LNCAP (cell line): ENCODE measurements around the gene S100P.

Experiments
- TF ChIP-seq, protein P1 (sequence below): fragments of 450-650 bp; IDR thresholded peaks from 2 replicates; pipeline ENCODE4 v1.5.1; 2017; ENCODE audit warnings: mild to moderate bottlenecking

S100P gene

DNA sequence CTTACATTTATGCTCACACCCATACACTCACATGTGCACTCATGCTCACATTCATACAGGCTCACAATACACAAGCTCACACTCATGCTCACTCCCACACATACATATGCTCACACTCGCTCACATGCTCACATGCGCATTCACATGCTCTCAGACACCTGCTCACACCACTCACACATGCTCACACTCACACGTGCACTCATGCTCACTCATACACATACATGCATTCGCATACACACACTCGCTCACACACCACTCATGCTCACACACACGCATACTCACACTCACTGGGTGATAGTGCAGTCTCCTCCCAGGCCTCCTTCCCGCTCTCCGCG lies 28.4 kb upstream of the S100P start:
- TF ChIP-seq, protein P1, sequence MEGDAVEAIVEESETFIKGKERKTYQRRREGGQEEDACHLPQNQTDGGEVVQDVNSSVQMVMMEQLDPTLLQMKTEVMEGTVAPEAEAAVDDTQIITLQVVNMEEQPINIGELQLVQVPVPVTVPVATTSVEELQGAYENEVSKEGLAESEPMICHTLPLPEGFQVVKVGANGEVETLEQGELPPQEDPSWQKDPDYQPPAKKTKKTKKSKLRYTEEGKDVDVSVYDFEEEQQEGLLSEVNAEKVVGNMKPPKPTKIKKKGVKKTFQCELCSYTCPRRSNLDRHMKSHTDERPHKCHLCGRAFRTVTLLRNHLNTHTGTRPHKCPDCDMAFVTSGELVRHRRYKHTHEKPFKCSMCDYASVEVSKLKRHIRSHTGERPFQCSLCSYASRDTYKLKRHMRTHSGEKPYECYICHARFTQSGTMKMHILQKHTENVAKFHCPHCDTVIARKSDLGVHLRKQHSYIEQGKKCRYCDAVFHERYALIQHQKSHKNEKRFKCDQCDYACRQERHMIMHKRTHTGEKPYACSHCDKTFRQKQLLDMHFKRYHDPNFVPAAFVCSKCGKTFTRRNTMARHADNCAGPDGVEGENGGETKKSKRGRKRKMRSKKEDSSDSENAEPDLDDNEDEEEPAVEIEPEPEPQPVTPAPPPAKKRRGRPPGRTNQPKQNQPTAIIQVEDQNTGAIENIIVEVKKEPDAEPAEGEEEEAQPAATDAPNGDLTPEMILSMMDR, result no peak

DNA sequence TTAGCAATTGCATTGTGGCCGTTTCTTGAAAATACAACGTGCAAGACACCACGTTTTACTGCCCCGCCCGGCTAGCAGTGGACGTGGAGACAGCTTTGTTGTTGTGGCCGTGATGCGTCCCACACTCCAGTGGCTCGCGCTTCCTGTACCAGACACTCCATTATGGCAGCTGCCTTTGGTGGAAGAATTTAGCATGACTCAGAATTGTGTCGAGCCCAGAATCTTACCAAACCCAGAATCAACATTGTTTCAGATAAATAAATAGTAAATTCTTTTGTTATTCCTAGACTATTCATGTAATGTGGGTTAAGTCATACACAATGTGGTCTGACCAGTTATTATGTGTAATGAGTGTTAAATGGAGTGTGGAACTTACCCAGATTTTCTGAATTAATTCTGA lies 25.3 kb upstream of the S100P start:
- TF ChIP-seq, protein P1, result no peak

DNA sequence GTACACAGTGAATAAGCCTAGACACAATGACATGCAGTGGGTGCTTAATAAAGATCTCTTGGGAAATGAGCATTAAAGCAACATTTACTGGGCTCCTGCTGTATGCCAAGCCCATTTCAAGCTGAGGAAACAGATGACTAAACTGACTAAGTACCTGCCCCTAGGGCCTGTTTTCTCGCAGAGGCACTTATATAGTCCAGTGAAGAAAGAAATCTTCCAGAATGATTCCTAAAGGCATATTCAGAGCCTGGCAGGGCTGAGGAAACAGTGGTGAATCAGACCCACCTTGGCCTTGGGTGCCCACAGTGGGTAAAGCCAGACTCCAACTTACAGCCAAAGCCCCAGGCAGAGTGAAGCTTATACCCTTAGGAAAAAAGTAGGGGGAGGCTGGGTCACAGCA lies 22.0 kb upstream of the S100P start:
- TF ChIP-seq, protein P1, result no peak

DNA sequence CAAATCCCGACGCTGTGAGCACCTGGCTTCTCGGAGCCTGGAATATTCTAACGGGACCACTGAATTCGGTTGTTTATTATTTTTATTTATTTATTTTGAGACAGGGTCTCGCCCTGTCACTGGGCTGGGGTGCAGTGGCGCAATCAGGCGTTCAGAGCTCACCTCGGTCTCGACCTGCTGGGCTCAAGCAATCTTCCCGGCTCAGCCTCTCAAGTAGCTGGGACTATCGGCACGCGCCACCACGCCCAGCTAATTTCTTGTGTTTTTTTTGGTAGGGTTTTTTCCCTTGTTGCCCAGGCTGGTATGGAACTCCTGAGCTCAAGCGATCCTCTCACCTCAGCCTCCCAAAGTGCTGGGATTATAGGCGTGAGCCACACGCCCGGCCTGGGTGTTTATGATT lies 21.5 kb upstream of the S100P start:
- TF ChIP-seq, protein P1, result no peak

DNA sequence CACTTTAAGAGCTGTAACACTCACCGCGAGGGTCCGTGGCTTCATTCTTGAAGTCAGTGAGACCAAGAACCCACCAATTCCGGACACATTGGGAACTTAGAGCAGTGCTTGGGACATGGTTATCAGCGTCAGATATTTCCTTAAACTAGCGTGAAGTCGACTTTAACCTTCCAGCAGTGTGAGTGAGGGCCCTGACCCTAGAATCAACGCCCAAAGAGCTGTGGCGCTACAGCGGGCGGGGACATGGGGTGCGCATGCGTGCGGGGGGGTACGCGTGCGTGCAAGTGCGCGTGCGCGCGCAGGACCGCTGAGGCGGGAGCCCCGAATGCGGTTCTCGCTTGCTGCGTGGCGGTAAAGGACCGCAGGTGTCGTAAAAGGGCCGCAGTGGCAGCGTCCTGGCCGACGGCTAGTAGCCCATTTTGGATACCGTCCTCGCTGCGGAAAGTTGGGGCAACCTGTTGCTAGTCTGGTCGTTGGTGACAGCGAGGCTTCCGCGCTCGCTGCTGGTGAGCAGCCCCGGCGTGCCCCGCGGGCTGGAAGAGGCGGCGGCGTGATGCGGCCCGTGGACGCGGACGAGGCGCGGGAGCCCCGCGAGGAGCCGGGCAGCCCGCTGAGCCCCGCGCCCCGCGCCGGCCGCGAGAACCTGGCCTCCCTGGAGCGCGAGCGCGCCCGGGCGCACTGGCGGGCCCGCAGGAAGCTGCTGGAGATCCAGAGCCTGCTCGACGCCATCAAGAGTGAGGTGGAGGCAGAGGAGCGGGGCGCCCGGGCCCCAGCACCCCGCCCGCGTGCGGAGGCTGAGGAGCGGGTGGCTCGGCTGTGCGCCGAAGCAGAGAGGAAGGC lies 19.8 kb upstream of the S100P start:
- TF ChIP-seq, protein P1, result no peak

DNA sequence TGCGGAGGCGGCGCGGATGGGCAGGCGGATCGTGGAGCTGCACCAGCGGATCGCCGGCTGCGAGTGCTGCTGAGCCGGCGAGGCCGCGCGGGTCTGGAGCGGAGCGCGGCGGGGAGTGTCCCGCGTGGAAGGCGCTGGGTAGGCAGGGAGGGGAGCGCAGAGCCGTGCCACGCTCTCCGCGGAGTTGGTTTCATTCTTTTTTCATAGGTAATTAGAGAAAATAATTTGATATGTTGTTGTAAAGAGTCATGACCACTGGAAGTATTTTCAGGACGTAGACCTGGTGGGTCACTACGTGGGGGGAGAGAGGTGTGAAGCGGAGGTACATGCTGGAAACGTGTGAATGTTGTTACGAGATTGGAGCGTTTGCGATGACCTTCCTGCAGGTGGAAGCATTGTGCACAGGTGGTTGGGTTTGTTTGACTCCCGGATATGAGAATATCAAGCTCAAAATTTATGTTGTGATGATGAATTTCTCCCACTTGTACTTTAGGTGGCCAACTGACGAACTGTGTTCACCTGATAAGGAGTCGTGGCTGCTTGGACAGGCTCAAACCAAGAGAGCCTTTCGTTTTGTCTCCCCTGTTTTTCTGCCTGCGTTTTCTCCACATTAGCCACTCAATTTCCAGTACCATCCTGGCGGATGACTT lies 19.1 kb upstream of the S100P start:
- TF ChIP-seq, protein P1, result peak; percentile 69

DNA sequence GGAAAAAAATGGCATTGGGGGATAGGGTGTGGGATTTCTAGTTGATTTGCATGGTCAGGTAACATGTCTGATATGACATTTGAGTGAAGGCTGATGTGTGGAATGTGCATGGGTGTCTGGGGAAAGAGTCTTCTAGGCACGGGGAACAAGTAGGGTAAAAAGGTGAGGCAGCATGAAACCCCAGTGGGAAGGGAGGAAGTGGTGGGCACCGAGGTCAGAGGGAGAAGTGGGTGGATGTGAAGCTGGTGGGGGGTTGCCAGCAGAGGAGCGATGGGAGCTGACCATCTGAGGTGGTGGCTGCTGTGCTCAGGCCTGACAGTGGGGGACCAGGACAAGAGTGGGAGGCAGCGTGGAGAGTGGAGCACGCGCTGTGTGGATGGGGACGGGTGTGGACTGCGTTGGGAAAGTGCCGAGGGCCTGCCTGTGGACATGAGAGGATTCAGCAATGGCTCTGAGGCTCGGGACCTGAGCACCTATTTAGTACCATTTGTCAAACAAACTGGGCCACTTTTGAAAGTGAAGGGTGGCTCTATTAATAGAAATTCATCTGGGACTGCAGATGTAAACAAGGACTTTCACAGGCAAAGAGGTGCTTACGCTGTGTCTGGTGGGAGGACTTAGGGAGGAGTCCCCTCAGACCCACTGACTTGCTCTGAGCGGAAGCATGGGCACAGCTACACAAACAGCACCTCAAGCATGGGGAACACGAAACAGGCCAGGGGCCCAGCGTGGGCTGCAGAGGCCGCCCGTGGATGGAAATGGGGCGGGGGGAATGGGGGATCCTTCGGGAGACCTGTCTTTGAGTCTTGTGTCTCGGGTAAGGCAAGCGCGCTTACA lies 16.7 kb upstream of the S100P start:
- TF ChIP-seq, protein P1, result no peak
